NAMALWA (cell line): Measurements from ENCODE around the gene BOK.

Experiments used
- DNase-seq: peaks from one replicate; pipeline ENCODE4 v3.0.0-alpha.2; 2015; ENCODE audit warnings: low spot score

BOK gene

GRCh38 chr2:241603686-241604085 lies 45.1 kb downstream of the BOK start:
- DNase-seq, result no peak

DNA sequence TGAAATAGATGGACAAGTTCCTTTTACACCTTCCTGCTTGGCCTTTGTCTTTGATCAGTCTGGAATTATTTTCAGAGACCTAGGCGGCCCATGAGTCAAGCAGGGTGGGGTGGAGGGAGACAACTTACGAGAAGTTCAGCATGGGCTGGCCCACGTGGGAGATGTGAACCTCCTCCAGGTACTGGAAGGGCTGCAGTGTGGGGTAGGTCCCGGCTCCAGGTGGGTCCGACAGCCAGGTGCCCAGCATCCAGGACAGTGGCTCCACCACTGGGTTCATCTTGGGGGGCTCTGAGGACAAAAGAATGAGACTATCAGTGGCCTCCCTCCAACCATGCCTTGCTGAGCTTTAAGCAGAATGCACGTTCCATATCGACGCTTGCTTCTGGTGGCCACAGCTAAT lies 47.6 kb downstream of the BOK start:
- DNase-seq, result no peak

- no peak for DNase-seq
Observed at GRCh38 chr2:241607162-241607885, 48.8 kb downstream of the BOK start.

DNA sequence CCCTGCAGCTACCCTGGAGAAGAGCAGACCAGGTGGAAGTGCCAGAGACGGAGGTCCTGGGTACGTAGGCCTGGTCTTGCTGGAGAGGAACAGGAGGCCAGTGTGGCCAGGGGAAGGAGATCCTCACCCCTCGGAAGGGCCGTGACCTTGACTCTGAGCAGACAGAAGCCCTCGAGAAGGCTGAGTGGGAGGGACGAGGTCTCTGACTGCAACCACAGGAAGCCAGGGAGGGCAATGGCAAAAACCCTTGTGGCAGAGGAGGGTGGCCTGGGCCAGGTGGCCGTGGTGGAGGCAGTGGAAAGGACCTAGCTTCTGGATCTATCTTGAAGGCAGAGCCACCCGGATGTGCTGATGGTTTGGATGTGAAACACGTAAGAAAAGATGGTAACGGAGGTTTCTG lies 50.3 kb downstream of the BOK start:
- no peak for DNase-seq

GRCh38 chr2:241609859-241610793 lies 51.6 kb downstream of the BOK start:
- DNase-seq, result peak; percentile 88

DNA sequence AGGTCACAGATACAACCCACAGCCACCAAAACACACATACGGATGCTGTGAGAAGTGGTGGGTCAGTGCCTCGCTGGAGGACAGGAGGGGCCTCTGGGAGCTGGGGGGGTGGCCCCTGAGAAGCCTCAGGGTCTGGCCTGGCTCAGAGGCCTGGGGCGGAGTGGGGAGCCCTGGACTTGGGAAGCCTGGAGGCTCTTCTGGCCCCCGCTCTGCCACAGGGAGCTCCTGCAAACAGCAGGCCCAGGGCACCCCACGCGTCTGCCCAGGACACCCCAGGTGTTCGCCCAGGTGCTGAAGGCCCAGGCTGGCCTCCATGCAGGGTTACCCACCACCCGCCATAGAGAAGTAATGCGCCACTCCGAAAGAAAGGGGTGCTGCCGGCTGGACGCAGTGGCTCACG lies 52.5 kb downstream of the BOK start:
- no peak for DNase-seq

- no peak for DNase-seq
Observed at GRCh38 chr2:241612156-241613016, 53.8 kb downstream of the BOK start.

GRCh38 chr2:241613017-241613780 lies 54.7 kb downstream of the BOK start:
- DNase-seq, result no peak

DNA sequence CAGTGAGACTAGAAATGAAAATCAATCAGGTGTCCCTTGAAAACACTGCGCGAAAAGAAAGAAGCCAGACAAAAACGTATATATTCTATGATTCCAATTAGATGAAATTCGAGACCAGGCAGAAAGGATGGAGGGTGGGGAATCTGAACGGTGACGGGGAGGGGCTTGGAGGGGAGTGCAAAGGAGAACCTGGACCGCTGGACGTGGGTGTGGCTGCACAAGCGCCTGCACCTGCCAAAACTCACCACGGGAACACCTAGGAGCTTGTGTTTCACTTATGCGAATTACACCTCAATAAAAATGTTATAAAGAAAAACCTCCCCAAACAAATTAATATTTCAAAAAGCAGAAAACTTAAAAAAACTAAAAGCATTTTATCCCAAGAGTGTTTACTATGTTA lies 56.5 kb downstream of the BOK start:
- DNase-seq, result no peak

GRCh38 chr2:241615522-241616052 lies 57.0 kb downstream of the BOK start:
- DNase-seq, result no peak

DNA sequence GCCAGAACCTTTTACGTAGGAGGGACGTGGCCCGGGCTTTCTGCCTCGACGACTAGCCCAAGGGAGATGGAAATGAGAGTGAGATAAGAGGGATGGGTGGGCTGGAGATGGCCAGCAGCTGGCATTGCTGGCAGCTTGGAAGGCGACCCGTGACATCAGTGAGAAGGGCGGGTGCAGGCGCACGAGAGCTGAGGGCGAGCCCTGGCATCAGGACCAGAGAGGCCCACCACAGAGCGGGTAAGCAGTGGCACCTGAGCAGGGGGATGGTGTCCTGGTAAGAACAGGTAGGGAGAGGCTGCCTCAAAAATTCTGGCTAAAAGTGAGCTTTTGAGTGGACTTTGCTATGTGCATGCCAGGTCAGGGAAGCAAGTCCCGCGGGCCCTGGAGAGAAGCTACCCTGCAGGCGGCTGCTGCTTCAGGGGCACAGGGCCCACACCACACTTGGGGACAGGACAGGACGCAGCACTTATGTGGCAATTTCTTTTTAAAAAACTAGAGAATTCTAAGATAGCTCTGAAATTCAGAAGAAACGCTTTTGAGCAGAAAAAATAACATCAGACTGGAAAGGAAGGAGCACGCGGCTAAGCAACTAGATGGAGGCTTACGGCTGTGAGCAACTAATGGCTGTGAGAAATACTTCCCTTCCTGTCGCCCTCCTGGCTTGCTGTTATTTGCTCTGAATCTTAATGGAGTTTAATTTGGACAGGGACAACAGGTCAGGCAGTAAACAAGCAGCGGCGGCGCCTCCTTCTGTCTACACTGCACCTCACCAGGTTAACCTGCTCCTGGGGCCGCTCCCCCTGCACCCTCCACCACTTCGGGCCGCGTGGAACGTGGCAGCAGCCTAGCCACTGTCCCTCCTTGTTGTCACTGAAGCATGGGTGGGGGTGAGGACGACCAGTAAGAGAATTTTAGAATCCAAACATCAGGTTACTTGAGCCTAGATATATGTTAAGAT lies 57.9 kb downstream of the BOK start:
- no peak for DNase-seq

GRCh38 chr2:241617431-241618154 lies 59.0 kb downstream of the BOK start:
- DNase-seq, result peak; percentile 72

GRCh38 chr2:241618296-241618805 lies 59.8 kb downstream of the BOK start:
- no peak for DNase-seq

DNA sequence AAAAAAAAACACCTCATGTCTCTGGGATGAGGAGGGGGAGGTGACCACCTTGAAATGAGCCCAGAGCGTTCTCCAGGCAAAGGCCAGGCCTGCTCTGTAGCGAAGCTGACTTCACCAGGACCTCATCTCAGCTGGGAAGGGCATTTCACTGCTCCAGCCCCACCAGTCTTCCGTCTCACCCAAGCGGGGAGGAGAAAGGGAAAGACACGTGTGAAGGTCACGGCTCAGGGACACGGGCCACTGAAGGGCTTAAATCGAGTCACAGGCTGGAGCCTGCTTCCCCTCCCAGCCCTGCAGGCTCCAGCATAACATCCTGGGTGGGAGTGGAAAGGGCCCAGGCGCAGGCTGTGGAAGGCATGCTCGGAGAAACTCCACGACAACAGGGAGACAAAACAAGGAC lies 60.3 kb downstream of the BOK start:
- no peak for DNase-seq

GRCh38 chr2:241619597-241620418 lies 61.3 kb downstream of the BOK start:
- no peak for DNase-seq

GRCh38 chr2:241620419-241620769 lies 61.8 kb downstream of the BOK start:
- no peak for DNase-seq
